Body of pancreas (tissue), 4 donors: ENCODE data around the gene GFY. TPM values are rescaled to one million over a fixed set of nuclear protein-coding genes. Genes with fewer than 3 reads are reported as not detected.

ENCODE experiments used
- ATAC-seq: fragments of 150-250 bp; one replicate; pipeline ENCODE4 v1.9.1; 2016
- DNase-seq, 4 donors: peaks; one replicate each; pipeline ENCODE4 v3.0.0-alpha.2; 2019
- H3K27ac ChIP-seq, 4 donors: fragments of 200-600 bp; sonication (generic); 1 replicate in 3 of 4; 2 replicates in 1 of 4; pipeline versions ENCODE4 v1.5.1 to v1.6.1; 2016 to 2019; ENCODE audit warnings: mild to moderate bottlenecking in 1 of 4, mixed read lengths in 1 of 4, moderate library complexity in 1 of 4
- H3K27me3 ChIP-seq, 2 donors: fragments of 200-600 bp; sonication (generic); one replicate each; pipeline ENCODE4 v1.6.0; 2016; ENCODE audit warnings: mild to moderate bottlenecking in 1 of 2
- H3K36me3 ChIP-seq, 2 donors: fragments of 200-600 bp; sonication (generic); replicated peaks in 1 of 2; 2 replicates each; pipeline ENCODE4 v1.5.1; 2016; ENCODE audit warnings: low read depth in 2 of 2; ENCODE audit not compliant: insufficient read depth in 1 of 2
- H3K4me1 ChIP-seq: fragments of 200-600 bp; sonication (generic); one replicate; pipeline ENCODE4 v1.6.0; 2016
- H3K4me3 ChIP-seq, 2 donors: fragments of 200-600 bp; sonication (generic); 1 replicate in 1 of 2; 2 replicates in 1 of 2; pipeline ENCODE4 v1.5.1; 2016 to 2019
- H3K9me3 ChIP-seq, 3 donors: fragments of 200-600 bp; sonication (generic); 1 replicate in 2 of 3; 2 replicates in 1 of 3; pipeline ENCODE4 v1.5.1; 2016
- CTCF ChIP-seq, 7 experiments: fragments of 450-650 bp in 4 of 7; fragments of 200-600 bp in 3 of 7; sonication (generic) in 3 of 7; IDR thresholded peaks; one replicate each; pipeline ENCODE4 v1.5.1; 2016 to 2019; ENCODE audit warnings: antibody characterized with exemption in 7 of 7
- POLR2A ChIP-seq, 3 donors: fragments of 450-650 bp; IDR thresholded peaks; one replicate each; pipeline ENCODE4 v1.6.1; 2016; ENCODE audit warnings: antibody characterized with exemption in 3 of 3, mild to moderate bottlenecking in 2 of 3
- WGBS, 2 donors: methylation state at CpG; one replicate each; pipeline ENCODE4 v1.1.5; 2017; 5-methylcytosine and 5-hydroxymethylcytosine counted together
- intact Hi-C: fragments of 100-400 bp; cut with DNase I; formaldehyde crosslinking; loops from one replicate; pipeline ENCODE4 v1.15.1; 2023
- total RNA-seq, 2 donors: library from RNA; depleted of rRNA; stranded (reverse); fragments of >200 nt; gene quantifications; one replicate each; pipeline ENCODE4 v1.1.0, GENCODE V29; 2016

Gene GFY
- total RNA-seq, 2 donors from 2014 or later, result not detected

DNA sequence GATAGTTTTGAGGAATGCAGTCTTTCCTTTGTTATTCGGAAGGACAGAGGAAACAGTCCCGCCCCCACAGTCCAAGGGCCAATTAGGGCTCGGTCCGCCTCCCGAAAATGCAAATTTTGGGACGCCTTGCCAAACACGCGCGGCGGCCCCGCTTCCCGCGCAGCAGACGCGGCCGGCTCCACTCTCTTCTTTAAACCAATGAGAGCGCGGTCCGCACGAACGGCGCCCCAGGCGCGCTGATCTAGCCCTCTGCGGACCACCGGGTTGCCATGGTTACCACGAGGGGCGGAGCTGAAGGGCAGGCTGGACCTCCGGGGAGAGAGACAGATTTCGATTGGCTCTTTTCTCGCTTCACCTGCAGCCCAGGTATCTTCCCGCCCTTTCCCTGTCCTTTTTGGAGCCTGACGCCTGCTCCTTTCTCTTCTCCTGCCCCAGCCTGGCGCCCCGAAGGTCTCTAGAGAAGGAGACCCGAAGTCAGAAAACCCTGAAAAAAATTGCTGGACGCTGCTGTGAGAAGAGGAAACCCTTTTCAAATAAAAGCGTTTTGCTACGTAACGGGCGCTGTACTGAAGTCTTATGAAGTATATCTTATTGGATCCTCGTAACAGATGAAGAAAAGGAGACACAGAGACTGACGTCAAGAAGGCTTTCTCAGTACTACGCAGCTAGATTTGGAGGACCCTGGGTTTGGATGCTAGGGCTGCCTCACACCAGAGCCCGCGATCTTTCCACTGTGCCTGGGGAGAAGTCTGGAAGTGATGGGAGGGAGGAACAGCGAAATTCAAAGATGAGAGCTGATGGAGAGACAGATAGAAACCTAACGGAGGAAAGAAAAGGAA is 3.9 kb upstream of the GFY start:
- peaks cover 24% of the 10 kb centered on the region for H3K4me1 ChIP-seq
- no peak for TF ChIP-seq CTCF (IDR thresholded peaks at IDR 0.05)
- no peak for TF ChIP-seq POLR2A (IDR thresholded peaks at IDR 0.05)
- no peaks in the 10 kb centered on the region for H3K36me3 ChIP-seq
- ATAC-seq (peak; percentile 77), DNase-seq (peak; percentile 50 to 70 (median 64))
- H3K4me3 ChIP-seq, result no peak overlapping the region
- H3K27ac ChIP-seq, result no peak overlapping the region
- peaks cover 0 to 34% of the 10 kb centered on the region in 2 donors for H3K27me3 ChIP-seq
- intact Hi-C loops, result no loop called here
- WGBS, 2 donors, result 7 to 13% methylated on average over 27 to 48 of the region's 48 CpGs
- H3K9me3 ChIP-seq, result no peaks in the 10 kb centered on the region

DNA sequence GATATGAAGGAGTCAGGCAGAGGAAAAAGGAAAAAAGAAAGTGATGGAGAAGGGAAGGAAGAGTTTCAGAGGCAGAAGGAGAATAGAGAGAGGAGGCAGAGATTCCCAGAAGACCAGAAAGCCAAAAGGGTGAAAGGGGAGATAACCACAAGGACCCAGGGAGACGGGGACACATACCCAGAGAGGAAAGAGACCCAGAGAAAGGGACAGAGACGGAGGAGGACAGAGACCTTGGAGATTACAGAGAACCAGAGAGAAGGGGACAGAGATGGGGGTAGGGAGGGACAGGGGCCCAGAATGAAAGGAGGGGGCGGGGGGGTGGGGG is 3.3 kb upstream of the GFY start:
- no peaks in the 10 kb centered on the region for H3K36me3 ChIP-seq
- no peak for DNase-seq
- intact Hi-C loops, result no loop called here
- no peak overlapping the region for H3K4me3 ChIP-seq
- peaks cover 24% of the 10 kb centered on the region for H3K4me1 ChIP-seq
- H3K9me3 ChIP-seq, result no peaks in the 10 kb centered on the region
- no peak for TF ChIP-seq POLR2A (IDR thresholded peaks at IDR 0.05)
- TF ChIP-seq CTCF (IDR thresholded peaks at IDR 0.05), result no peak
- ATAC-seq, result no peak
- WGBS, 2 donors, result 24 to 44% methylated on average over 3 of the region's 3 CpGs
- peaks cover 0 to 39% of the 10 kb centered on the region in 2 donors for H3K27me3 ChIP-seq
- no peak overlapping the region for H3K27ac ChIP-seq

DNA sequence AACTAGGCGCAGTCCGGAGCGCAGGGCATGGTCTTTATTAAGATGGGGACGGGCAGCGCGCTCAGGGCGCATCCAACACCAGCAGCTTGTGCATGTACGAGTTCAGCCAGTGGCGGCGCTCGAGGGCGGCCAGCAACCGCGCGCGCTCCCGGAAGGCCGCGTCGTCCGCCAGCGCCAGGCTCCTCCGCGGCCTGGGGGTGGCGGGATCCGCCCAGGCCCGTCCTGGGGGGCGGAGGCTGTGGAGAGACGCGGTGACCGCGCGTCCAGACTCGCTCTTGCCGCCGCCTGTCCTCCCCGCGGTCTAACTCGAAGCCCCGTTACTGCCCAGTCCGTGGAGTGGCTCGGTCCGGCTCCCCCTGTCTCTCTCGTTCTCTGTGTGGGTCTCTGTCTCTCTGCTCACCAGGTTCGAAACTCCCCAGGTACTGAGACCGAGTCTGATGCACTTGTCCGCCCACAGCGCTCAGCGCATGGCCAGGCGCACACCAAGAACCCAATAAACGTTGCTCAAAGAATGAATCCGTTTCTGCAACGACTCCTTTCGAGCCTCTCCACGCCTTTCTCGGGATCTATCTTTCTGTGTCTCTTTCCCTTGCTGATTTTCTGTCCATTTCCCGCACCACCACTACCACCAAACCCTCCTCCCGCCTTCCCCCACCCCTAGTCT is 2.6 kb upstream of the GFY start:
- H3K4me3 ChIP-seq, result no peak overlapping the region
- H3K27ac ChIP-seq, result no peak overlapping the region
- no peaks in the 10 kb centered on the region for H3K9me3 ChIP-seq
- intact Hi-C loops, result no loop called here
- H3K36me3 ChIP-seq, result no peaks in the 10 kb centered on the region
- H3K27me3 ChIP-seq, result peaks cover 0 to 46% of the 10 kb centered on the region in 2 donors
- H3K4me1 ChIP-seq, result peaks cover 25% of the 10 kb centered on the region
- peak; percentile 26 to 45 (median 38) for DNase-seq
- peak; percentile 13 to 39 (median 24) for TF ChIP-seq CTCF (IDR thresholded peaks at IDR 0.05)
- TF ChIP-seq POLR2A (IDR thresholded peaks at IDR 0.05), result no peak
- ATAC-seq, result peak; percentile 49
- WGBS, 2 donors, result 3 to 6% methylated on average over 19 to 56 of the region's 58 CpGs

GRCh38 chr19:49423071-49423984 is 1.9 kb upstream of the GFY start, which contains the start of gene PTH2:
Gene PTH2 (minus strand): TSS chr19:49423441. CDS start chr19:49423339, 102 bp downstream.
- H3K4me3 ChIP-seq, result no peak within 1 kb of the TSS
- WGBS, 2 donors, result 9 to 20% methylated on average over 17 to 40 of the region's 42 CpGs
- ATAC-seq (no peak), DNase-seq (no peak)
- no peak within 1 kb of the TSS for H3K27ac ChIP-seq
- H3K9me3 ChIP-seq, result no peaks in the 10 kb centered on the region
- H3K27me3 ChIP-seq, result peaks cover 0 to 54% of the 10 kb centered on the region in 2 donors
- peaks cover 33% of the 10 kb centered on the region for H3K4me1 ChIP-seq
- TF ChIP-seq POLR2A (IDR thresholded peaks at IDR 0.05) (no peak), CTCF (IDR thresholded peaks at IDR 0.05) (no peak)
- intact Hi-C loops, result no loop called here
- no peaks in the 10 kb centered on the region for H3K36me3 ChIP-seq
